Fibroblast of pulmonary artery (primary cell): ENCODE measurements around the gene SEMA3D.

ENCODE experiments used
- DNase-seq: peaks from one replicate; pipeline ENCODE4 v3.0.0-alpha.2; 2010; ENCODE audit warnings: low read depth
- H3K4me3 ChIP-seq: replicated peaks from 2 replicates; pipeline ENCODE4 v1.5.1; 2011; ENCODE audit warnings: low read depth, mild to moderate bottlenecking, control low read depth, low read length, moderate library complexity
- TF ChIP-seq, protein P1 (sequence below): IDR thresholded peaks from 2 replicates; pipeline ENCODE4 v1.5.1; 2011; ENCODE audit warnings: mild to moderate bottlenecking, control low read depth, low read length, inconsistent platforms; ENCODE audit errors: missing control alignments

The SEMA3D gene

DNA sequence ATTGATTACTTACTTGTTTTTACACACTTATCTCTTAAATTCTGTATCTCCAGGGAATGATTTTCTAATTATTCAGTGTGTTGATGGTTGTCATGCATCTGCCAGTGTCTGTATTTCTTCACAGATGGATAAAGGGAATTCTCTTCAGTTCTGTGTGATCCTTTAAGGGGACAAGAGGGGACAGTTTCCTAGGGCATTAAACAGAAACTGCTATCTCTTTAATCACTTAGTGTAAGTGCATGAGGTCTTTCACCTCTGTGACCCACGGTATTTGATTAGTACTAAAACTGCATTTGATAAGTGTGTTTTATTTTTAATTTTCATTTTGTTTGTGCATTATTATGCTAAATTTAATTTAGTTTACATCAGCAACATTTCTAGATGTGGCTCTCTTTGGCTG, 26.6 kb upstream of the SEMA3D start:
- no peak for DNase-seq
- TF ChIP-seq, protein P1, sequence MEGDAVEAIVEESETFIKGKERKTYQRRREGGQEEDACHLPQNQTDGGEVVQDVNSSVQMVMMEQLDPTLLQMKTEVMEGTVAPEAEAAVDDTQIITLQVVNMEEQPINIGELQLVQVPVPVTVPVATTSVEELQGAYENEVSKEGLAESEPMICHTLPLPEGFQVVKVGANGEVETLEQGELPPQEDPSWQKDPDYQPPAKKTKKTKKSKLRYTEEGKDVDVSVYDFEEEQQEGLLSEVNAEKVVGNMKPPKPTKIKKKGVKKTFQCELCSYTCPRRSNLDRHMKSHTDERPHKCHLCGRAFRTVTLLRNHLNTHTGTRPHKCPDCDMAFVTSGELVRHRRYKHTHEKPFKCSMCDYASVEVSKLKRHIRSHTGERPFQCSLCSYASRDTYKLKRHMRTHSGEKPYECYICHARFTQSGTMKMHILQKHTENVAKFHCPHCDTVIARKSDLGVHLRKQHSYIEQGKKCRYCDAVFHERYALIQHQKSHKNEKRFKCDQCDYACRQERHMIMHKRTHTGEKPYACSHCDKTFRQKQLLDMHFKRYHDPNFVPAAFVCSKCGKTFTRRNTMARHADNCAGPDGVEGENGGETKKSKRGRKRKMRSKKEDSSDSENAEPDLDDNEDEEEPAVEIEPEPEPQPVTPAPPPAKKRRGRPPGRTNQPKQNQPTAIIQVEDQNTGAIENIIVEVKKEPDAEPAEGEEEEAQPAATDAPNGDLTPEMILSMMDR, result no peak
- H3K4me3 ChIP-seq, result no peak overlapping the region

DNA sequence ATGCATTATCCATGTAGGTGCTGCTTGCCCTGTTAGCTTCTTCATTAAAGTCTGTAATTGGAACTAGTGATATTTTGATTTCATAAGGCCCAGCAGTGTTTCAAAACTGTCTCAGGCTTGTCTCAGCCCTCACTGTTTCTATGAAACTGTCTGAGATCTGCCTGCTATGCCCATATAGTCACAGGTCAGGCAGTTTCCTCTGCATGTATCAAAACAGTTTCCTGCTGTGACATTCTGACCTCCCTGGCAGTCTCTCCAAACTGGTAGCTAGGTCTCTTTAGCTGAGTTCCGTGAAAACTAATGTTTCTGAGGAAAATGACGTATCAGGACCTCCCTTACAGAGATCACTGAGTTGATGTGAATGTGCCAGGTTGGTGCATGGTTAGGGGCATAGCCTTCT, 18.9 kb upstream of the SEMA3D start:
- TF ChIP-seq, protein P1, result no peak
- DNase-seq, result no peak
- no peak overlapping the region for H3K4me3 ChIP-seq

DNA sequence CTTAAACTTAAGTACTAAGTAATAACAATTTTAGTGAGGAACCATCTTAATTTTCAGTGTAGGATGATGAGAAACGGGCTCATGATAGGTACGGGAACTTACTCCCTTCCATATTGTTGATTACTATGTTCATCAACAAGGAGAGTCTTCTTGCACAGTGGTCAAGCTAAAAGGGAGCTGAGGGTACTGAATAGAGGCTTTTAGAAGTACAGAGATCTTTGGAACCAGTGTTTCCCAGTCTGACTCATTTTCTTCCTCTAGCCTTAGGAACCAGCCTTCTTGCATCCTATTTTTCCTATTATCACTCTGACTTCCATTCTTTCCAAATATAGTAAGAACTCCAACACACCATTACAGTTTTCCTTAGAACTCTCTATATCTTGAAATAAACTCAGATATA, 17.6 kb upstream of the SEMA3D start:
- no peak overlapping the region for H3K4me3 ChIP-seq
- TF ChIP-seq, protein P1, result no peak
- no peak for DNase-seq

DNA sequence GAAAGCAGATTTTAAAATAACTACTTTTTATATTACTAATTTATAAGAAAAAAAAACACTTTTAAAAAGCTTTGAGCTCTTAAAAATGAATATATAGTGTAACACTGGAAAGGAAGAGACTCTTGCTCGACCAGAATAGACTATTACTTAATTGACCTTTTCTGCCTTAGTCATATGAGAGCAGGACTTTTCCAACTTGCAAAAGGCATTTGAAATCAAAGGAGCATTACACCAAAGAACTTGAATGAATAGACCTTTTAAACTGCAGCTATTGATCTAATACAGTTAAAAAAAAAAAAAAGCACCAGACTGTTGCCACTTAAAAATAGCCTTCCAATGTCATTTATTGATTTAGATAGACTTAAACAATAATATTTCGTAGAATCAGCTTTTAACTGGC, 17.2 kb upstream of the SEMA3D start:
- TF ChIP-seq, protein P1, result no peak
- DNase-seq, result no peak

DNA sequence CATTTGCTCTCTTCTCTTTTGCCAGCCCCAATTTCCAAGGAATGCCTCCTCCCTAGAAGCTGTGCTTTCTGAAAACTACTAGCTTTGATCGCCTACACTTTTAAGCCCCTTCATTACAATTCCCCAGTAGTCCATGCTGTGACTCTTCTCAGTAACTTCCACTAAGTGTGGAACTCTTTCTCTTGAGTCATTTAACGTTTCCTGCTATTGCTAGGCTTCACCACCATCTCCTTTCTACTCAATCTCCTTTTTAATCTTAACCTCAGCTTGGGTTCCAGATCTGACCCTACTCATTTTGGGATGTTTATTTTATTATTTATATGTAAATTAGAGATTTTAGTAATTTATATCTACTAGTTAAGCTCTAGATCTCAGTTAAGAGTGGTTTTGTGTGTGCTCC, 14.4 kb upstream of the SEMA3D start:
- TF ChIP-seq, protein P1, result no peak

More for the DNA sequence above, 17.2 kb upstream of the SEMA3D start:
- H3K4me3 ChIP-seq, result no peak overlapping the region

DNA sequence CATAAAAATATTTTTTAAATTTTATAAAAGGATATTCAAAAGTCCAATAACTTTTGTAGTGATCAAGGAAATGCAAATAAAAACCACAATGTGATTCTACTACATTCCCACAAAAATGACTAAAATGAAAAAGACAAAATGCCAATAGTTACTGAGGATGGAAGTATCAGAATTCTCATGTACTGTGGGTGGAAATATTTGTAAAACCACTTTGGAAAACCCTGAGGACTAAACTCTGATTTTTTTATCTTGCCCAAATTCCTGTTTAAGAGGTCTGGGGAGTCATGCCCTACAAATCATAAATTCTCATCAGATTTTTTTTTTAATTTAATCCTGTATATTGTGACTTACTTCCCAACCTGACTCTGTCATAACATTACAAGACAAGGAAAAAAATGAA, 9.8 kb upstream of the SEMA3D start:
- TF ChIP-seq, protein P1, result no peak
- no peak overlapping the region for H3K4me3 ChIP-seq
- no peak for DNase-seq

More for the DNA sequence above, 14.4 kb upstream of the SEMA3D start:
- no peak for DNase-seq
- no peak overlapping the region for H3K4me3 ChIP-seq

DNA sequence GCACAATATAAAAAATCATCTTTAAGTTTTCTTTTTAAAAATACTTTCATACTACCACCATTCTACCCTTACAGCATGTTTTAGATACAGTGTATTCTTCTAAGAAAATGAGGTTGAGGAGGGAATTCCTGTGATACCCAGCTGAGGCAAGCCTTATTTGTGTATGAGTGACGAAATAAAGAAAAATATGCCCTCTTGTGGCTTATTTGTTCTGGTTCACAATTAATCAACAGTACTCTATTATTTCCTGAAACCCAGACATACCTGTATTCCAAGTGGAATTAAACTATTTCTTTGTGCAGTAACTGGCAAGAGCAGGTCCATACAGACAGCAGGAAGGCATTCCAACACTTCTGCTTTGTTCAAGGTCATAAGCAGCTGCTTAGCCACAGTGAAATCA, 4.5 kb upstream of the SEMA3D start:
- no peak overlapping the region for H3K4me3 ChIP-seq
- peak; percentile 66 for DNase-seq
- TF ChIP-seq, protein P1, result peak; percentile 51
